Pancreas (tissue), 10 donors: Measurements from ENCODE around the gene MAZ. TPM values are rescaled to one million over a fixed set of nuclear protein-coding genes. Genes with fewer than 3 reads are reported as not detected.

Experiments
- ATAC-seq, 4 donors: fragments of 200-7000 bp; cut with Tn5 transposase; one replicate each; pipeline versions ENCODE4 v1.8.0 to v1.9.1; 2020; ENCODE audit warnings: mild to moderate bottlenecking in 4 of 4, moderate library complexity in 4 of 4
- DNase-seq, 6 donors: peaks; one replicate each; pipeline ENCODE4 v3.0.0-alpha.2; 2020
- FAIRE-seq: peaks from 2 replicates; lab custom pipeline; 2012; peaks lifted over from hg19 to GRCh38; lab: Jason Lieb, UNC
- H3K27ac ChIP-seq, 4 donors: fragments of 200-600 bp; sonication (generic); 1 replicate in 3 of 4; 2 replicates in 1 of 4; pipeline versions ENCODE4 v1.5.0 to v1.8.0; 2020
- H3K27me3 ChIP-seq, 4 donors: fragments of 200-600 bp; one replicate each; pipeline ENCODE4 v1.8.0; 2021
- H3K36me3 ChIP-seq, 3 donors: fragments of 200-600 bp; sonication (generic) in 1 of 3; one replicate each; pipeline versions ENCODE4 v1.5.0 to v1.8.0; 2020 to 2021
- H3K4me1 ChIP-seq, 3 donors: fragments of 200-600 bp; one replicate each; pipeline ENCODE4 v1.8.0; 2021
- H3K4me3 ChIP-seq, 4 donors: fragments of 200-600 bp; sonication (generic) in 2 of 4; one replicate each; pipeline versions ENCODE4 v1.5.0 to v1.8.0; 2020 to 2021
- H3K9me3 ChIP-seq, 4 donors: fragments of 200-600 bp; one replicate each; pipeline ENCODE4 v1.8.0; 2021
- WGBS, 2 donors: extraction: QIAGEN DNeasy Blood & Tissue Kit; methylation state at CpG; one replicate each; pipeline ENCODE4 v1.1.7; 2013; 5-methylcytosine and 5-hydroxymethylcytosine counted together
- intact Hi-C, 3 donors: fragments of 100-400 bp; cut with DNase I; formaldehyde crosslinking; loops; one replicate each; pipeline versions ENCODE4 v1.11.1 to v1.14.2; 2022
- polyA plus RNA-seq, 2 donors: library from polyadenylated mRNA; stranded (reverse); fragments of 200-250 nt; gene quantifications; one replicate each; pipeline ENCODE4 v1.2.3, GENCODE V29; 2013
- total RNA-seq, 6 donors: library from RNA; stranded (reverse); fragmentation: NEBNext Ultra II Directional in 4 of 6; extraction: Animal tissue kit (Norgen Biotek cat#: 25700) in 4 of 6; gene quantifications; one replicate each; pipeline versions ENCODE4 v1.2.1 to v1.2.4, GENCODE V29; 2021 to 2023
- TF ChIP-seq, protein P1 (sequence below), 4 donors: fragments of 200-600 bp; sonication (generic) in 3 of 4; IDR thresholded peaks; one replicate each; pipeline versions ENCODE4 v1.5.0 to v1.8.0; 2021; ENCODE audit warnings: antibody characterized with exemption in 4 of 4
- donor health status: healthy with polysubstance abuse.
- donor health status: DM: no; HTN: no; CAD: no; lungs with moderate emphysema.
- donor health status: DM: no; HTN: no; CAD: no.
- donor health status: control.
- donor health status: control.
- donor health status: Bipolar disorder and iron deficiency.
- donor health status: DM: yes; HTN: yes; CAD: no.
- donor health status: DM: no; HTN: no; CAD: no.
- donor health status: DM: no; HTN: no; CAD: no.
- donor health status: DM: yes; HTN: yes; CAD: no.

Gene MAZ
- total and polyA plus RNA-seq, 8 donors, result 84.8 to 122 (median 96.2) TPM

GRCh38 chr16:29837841-29838240 is 31.5 kb downstream of the MAZ start:
- no peak for FAIRE-seq
- Histone ChIP-seq H3K9me3 (no peaks in the 10 kb centered on the region), H3K36me3 (peaks cover 6 to 73% (median 27%) of the 10 kb centered on the region in 3 donors), H3K4me1 (no peaks in the 10 kb centered on the region), H3K27ac (no peak overlapping the region), H3K4me3 (no peak overlapping the region), H3K27me3 (no peaks in the 10 kb centered on the region)
- no peak for ATAC-seq
- TF ChIP-seq, protein P1, sequence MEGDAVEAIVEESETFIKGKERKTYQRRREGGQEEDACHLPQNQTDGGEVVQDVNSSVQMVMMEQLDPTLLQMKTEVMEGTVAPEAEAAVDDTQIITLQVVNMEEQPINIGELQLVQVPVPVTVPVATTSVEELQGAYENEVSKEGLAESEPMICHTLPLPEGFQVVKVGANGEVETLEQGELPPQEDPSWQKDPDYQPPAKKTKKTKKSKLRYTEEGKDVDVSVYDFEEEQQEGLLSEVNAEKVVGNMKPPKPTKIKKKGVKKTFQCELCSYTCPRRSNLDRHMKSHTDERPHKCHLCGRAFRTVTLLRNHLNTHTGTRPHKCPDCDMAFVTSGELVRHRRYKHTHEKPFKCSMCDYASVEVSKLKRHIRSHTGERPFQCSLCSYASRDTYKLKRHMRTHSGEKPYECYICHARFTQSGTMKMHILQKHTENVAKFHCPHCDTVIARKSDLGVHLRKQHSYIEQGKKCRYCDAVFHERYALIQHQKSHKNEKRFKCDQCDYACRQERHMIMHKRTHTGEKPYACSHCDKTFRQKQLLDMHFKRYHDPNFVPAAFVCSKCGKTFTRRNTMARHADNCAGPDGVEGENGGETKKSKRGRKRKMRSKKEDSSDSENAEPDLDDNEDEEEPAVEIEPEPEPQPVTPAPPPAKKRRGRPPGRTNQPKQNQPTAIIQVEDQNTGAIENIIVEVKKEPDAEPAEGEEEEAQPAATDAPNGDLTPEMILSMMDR (IDR thresholded peaks at IDR 0.05), result no peak
- no peak for DNase-seq
- 93 to 95% methylated on average over 5 of the region's 5 CpGs for WGBS, 2 donors
- intact Hi-C loops, result no loop called here

DNA sequence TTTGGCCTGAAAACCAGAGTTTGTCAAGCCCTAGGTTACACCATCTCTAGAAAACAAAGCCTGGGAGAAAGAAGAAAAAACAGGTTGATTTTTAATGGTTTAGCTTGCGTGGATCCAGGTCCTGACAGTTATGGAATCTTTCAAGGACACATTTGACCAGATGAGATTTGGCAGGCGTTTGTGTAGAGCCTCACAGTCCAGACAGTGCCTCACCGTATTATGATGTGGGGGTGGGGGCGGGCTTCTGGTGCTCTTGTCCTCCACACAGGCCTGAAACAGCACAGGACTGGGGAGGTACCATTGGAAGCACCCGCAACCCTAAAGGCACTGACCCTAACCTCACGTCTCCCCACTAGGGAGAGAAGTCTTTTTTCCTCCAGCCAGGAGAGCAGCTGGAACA is 33.5 kb downstream of the MAZ start:
- Histone ChIP-seq H3K36me3 (peaks cover 0 to 65% (median 23%) of the 10 kb centered on the region in 3 donors), H3K27ac (no peak overlapping the region), H3K27me3 (no peaks in the 10 kb centered on the region), H3K4me1 (no peaks in the 10 kb centered on the region), H3K9me3 (no peaks in the 10 kb centered on the region), H3K4me3 (no peak overlapping the region)
- TF ChIP-seq, protein P1 (IDR thresholded peaks at IDR 0.05), result no peak
- 73 to 75% methylated on average over 6 of the region's 6 CpGs for WGBS, 2 donors
- no peak for DNase-seq
- no peak for ATAC-seq
- no peak for FAIRE-seq
- intact Hi-C loops, result loop anchor here in 1 of 3 donors (10.0 kb wide), 1 partner anchor 145 kb away; no protein-coding TSS in a partner anchor

DNA sequence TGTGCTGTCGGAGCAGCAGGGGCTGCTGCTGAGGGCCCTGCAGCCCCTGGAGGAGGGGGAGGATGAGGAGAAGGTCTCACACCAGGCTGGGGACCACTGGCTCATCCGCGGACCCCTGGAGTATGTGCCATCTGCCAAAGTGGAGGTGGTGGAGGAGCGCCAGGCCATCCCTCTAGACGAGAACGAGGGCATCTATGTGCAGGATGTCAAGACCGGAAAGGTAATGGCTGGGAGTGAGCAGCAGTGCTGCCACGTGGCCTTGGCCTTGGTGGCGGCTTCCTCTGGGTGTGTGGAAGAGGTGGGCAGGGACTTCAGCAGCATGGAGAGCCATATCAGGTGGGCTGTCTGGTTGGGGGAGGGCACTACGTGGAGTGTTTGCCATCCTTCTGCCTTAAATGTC is 33.9 kb downstream of the MAZ start:
- TF ChIP-seq, protein P1 (IDR thresholded peaks at IDR 0.05), result no peak
- no peak for ATAC-seq
- no peaks in the 10 kb centered on the region for H3K4me1 ChIP-seq
- no peak overlapping the region for H3K4me3 ChIP-seq
- H3K27me3 ChIP-seq, result no peaks in the 10 kb centered on the region
- no peak overlapping the region for H3K27ac ChIP-seq
- intact Hi-C loops, result loop anchor here in 1 of 3 donors (10.0 kb wide), 1 partner anchor 145 kb away; no protein-coding TSS in a partner anchor
- DNase-seq, result no peak
- H3K9me3 ChIP-seq, result no peaks in the 10 kb centered on the region
- peaks cover 0 to 65% (median 23%) of the 10 kb centered on the region in 3 donors for H3K36me3 ChIP-seq
- 84 to 89% methylated on average over 10 of the region's 10 CpGs for WGBS, 2 donors
- no peak for FAIRE-seq

DNA sequence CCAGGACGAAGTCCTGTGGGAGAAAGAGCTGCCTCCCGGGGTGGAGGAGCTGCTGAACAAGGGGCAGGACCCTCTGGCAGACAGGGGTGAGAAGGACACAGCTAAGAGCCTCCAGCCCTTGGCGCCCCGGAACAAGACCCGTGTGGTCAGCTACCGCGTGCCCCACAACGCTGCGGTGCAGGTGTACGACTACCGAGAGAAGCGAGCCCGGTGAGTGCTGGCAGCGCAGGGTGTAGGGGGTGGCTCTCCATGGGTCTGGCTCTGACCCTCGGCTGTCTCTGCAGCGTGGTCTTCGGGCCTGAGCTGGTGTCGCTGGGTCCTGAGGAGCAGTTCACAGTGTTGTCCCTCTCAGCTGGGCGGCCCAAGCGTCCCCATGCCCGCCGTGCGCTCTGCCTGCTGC is 35.3 kb downstream of the MAZ start:
- Histone ChIP-seq H3K27ac (no peak overlapping the region), H3K36me3 (peaks cover 0 to 65% (median 34%) of the 10 kb centered on the region in 3 donors), H3K4me3 (no peak overlapping the region), H3K27me3 (no peaks in the 10 kb centered on the region), H3K9me3 (no peaks in the 10 kb centered on the region), H3K4me1 (no peaks in the 10 kb centered on the region)
- ATAC-seq, result no peak
- TF ChIP-seq, protein P1 (IDR thresholded peaks at IDR 0.05), result no peak
- WGBS, 2 donors, result 90 to 91% methylated on average over 23 of the region's 23 CpGs
- no peak for DNase-seq
- intact Hi-C loops, result loop anchor here in 1 of 3 donors (10.0 kb wide), 1 partner anchor 147 kb away; no protein-coding TSS in a partner anchor
- FAIRE-seq, result no peak

GRCh38 chr16:29842732-29843346 is 36.5 kb downstream of the MAZ start:
- TF ChIP-seq, protein P1 (IDR thresholded peaks at IDR 0.05), result no peak
- FAIRE-seq, result no peak
- peaks cover 0 to 65% (median 29%) of the 10 kb centered on the region in 3 donors for H3K36me3 ChIP-seq
- H3K9me3 ChIP-seq, result no peaks in the 10 kb centered on the region
- no peak for DNase-seq
- ATAC-seq, result no peak
- intact Hi-C loops, result loop anchor here in 1 of 3 donors (10.0 kb wide), 1 partner anchor 148 kb away; no protein-coding TSS in a partner anchor
- H3K4me3 ChIP-seq, result no peak overlapping the region
- no peaks in the 10 kb centered on the region for H3K27me3 ChIP-seq
- 96 to 97% methylated on average over 9 of the region's 9 CpGs for WGBS, 2 donors
- no peak overlapping the region for H3K27ac ChIP-seq
- H3K4me1 ChIP-seq, result no peaks in the 10 kb centered on the region
